ENCODE results near the gene VGLL2.

DNA sequence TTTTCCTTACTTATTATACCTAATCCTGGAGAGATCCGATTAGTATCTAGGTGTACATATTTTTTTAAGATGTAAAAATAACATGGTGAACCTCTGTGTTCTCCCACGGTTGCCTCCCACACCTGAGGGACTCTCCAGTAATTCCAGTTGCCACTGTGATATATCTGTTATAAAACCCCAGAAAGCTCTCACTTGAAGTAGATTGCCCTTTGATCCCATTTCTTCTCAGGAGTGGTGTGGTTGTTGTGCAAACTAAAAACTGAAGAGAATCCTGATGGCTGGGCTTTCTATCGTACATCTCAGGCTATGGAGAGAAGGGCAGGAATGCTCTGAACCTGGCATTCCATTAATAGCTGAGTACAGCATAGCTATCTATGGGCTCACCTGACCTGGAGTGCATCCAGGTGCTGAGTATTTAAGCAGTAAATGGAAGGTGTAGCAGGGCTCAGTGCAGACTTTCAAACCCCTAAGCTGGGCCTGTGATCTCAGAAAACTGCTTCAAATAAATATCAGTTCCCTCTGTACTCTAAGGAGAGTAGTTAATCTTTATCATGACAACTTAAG, 41.0 kb downstream of the VGLL2 start:
- TF ChIP-seq, protein P1, sequence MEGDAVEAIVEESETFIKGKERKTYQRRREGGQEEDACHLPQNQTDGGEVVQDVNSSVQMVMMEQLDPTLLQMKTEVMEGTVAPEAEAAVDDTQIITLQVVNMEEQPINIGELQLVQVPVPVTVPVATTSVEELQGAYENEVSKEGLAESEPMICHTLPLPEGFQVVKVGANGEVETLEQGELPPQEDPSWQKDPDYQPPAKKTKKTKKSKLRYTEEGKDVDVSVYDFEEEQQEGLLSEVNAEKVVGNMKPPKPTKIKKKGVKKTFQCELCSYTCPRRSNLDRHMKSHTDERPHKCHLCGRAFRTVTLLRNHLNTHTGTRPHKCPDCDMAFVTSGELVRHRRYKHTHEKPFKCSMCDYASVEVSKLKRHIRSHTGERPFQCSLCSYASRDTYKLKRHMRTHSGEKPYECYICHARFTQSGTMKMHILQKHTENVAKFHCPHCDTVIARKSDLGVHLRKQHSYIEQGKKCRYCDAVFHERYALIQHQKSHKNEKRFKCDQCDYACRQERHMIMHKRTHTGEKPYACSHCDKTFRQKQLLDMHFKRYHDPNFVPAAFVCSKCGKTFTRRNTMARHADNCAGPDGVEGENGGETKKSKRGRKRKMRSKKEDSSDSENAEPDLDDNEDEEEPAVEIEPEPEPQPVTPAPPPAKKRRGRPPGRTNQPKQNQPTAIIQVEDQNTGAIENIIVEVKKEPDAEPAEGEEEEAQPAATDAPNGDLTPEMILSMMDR (conservative IDR thresholded peaks at IDR 0.05 in 1 of 2, IDR thresholded peaks at IDR 0.05 in 1 of 2; ENCODE audit: low read depth in 1 of 2, low read length in 2 of 2), result no peak
- no peak for TF ChIP-seq EZH2 (IDR thresholded peaks at IDR 0.05; ENCODE audit: low read length, missing control alignments)
